ENCODE results near the gene MYO3A. TPM values are rescaled to one million over a fixed set of nuclear protein-coding genes. Genes with fewer than 3 reads are reported as not detected.

Gene MYO3A
- total RNA-seq, 1 donor from 2014 or later = 0.18 TPM

GRCh38 chr10:26197248-26197647, 263.2 kb downstream of the MYO3A start:
- no peak for DNase-seq (ENCODE audit: low spot score)
- ATAC-seq = no peak
- intact Hi-C loops (cut with DNase I) = no loop called here

GRCh38 chr10:26198119-26198518, 264.1 kb downstream of the MYO3A start:
- ATAC-seq (no peak), DNase-seq (ENCODE audit: low spot score) (no peak)
- intact Hi-C loops (cut with DNase I) = no loop called here

GRCh38 chr10:26199841-26200240, 265.8 kb downstream of the MYO3A start:
- ATAC-seq (no peak), DNase-seq (ENCODE audit: low spot score) (no peak)
- intact Hi-C loops (cut with DNase I) = no loop called here

GRCh38 chr10:26205223-26205622, 271.2 kb downstream of the MYO3A start:
- no peak for DNase-seq (ENCODE audit: low spot score)
- intact Hi-C loops (cut with DNase I) = no loop called here
- ATAC-seq = no peak

- no peak for ATAC-seq
- DNase-seq (ENCODE audit: low spot score) = no peak
- intact Hi-C loops (cut with DNase I) = no loop called here
Measured at GRCh38 chr10:26211781-26212444, 277.9 kb downstream of the MYO3A start.

GRCh38 chr10:26212511-26212910, 278.5 kb downstream of the MYO3A start:
- DNase-seq (ENCODE audit: low spot score) = no peak
- intact Hi-C loops (cut with DNase I) = no loop called here
- ATAC-seq = no peak

- intact Hi-C loops (cut with DNase I) = no loop called here
- ATAC-seq = no peak
- no peak for DNase-seq (ENCODE audit: low spot score)
Measured at GRCh38 chr10:26213157-26213800, 279.2 kb downstream of the MYO3A start.

- ATAC-seq = no peak
- intact Hi-C loops (cut with DNase I) = no loop called here
- no peak for DNase-seq (ENCODE audit: low spot score)
Measured at GRCh38 chr10:26214004-26214403, 280.0 kb downstream of the MYO3A start.

GRCh38 chr10:26214551-26215395, 280.7 kb downstream of the MYO3A start:
- no peak for ATAC-seq
- intact Hi-C loops (cut with DNase I) = no loop called here
- no peak for DNase-seq (ENCODE audit: low spot score)

- DNase-seq (ENCODE audit: low spot score) (no peak), ATAC-seq (no peak)
- intact Hi-C loops (cut with DNase I) = no loop called here
Measured at GRCh38 chr10:26215396-26215934, 281.4 kb downstream of the MYO3A start.

GRCh38 chr10:26215935-26216584, 282.0 kb downstream of the MYO3A start:
- DNase-seq (ENCODE audit: low spot score) = no peak

GRCh38 chr10:26216585-26217395, 282.8 kb downstream of the MYO3A start, which contains the start of gene GAD2:
TSS of gene GAD2 (plus strand) at chr10:26216774. CDS start at chr10:26216810, 36 bp downstream.
- intact Hi-C loops (cut with DNase I) = no loop called here

More at GRCh38 chr10:26215935-26216584, 282.0 kb downstream of the MYO3A start:
- intact Hi-C loops (cut with DNase I) = no loop called here
- no peak for ATAC-seq

GRCh38 chr10:26217396-26218086, 283.5 kb downstream of the MYO3A start:
- no peak for ATAC-seq
- intact Hi-C loops (cut with DNase I) = no loop called here
- no peak for DNase-seq (ENCODE audit: low spot score)

More at GRCh38 chr10:26216585-26217395, 282.8 kb downstream of the MYO3A start, which contains the start of gene GAD2:
- no peak for DNase-seq (ENCODE audit: low spot score)
- ATAC-seq = no peak

GRCh38 chr10:26219676-26220075, 285.6 kb downstream of the MYO3A start:
- intact Hi-C loops (cut with DNase I) = no loop called here
- DNase-seq (ENCODE audit: low spot score) (no peak), ATAC-seq (no peak)

- intact Hi-C loops (cut with DNase I) = no loop called here
- ATAC-seq = no peak
- no peak for DNase-seq (ENCODE audit: low spot score)
Measured at GRCh38 chr10:26220901-26221300, 286.9 kb downstream of the MYO3A start.

GRCh38 chr10:26221541-26221940, 287.5 kb downstream of the MYO3A start:
- ATAC-seq = no peak
- DNase-seq (ENCODE audit: low spot score) = no peak
- intact Hi-C loops (cut with DNase I) = no loop called here

- DNase-seq (ENCODE audit: low spot score) = no peak
- no peak for ATAC-seq
- intact Hi-C loops (cut with DNase I) = no loop called here
Measured at GRCh38 chr10:26222563-26222962, 288.5 kb downstream of the MYO3A start.

GRCh38 chr10:26225322-26225721, 291.3 kb downstream of the MYO3A start:
- DNase-seq (ENCODE audit: low spot score) (no peak), ATAC-seq (no peak)
- intact Hi-C loops (cut with DNase I) = no loop called here
